Muscle layer of duodenum (tissue), 2 donors: ENCODE measurements around the gene DEFB108B.
"Not testable (repeated sequence)": the region's sequence is repeated elsewhere in the genome, so short reads cannot be mapped to it uniquely, and the experiment has no call there.

Source experiments
- H3K27ac ChIP-seq: one replicate; pipeline ENCODE4 v1.7.0; 2013; ENCODE audit warnings: mild to moderate bottlenecking, low read length
- H3K27me3 ChIP-seq: one replicate; pipeline ENCODE4 v1.7.0; 2013; ENCODE audit warnings: low read depth, mild to moderate bottlenecking, control low read depth, low read length
- H3K36me3 ChIP-seq, 2 donors: one replicate each; pipeline ENCODE4 v1.7.0; 2013; ENCODE audit warnings: low read length in 2 of 2, control low read depth in 1 of 2, mild to moderate bottlenecking in 1 of 2; ENCODE audit not compliant: insufficient read depth in 2 of 2, control insufficient read depth in 1 of 2
- H3K4me1 ChIP-seq, 2 donors: one replicate each; pipeline ENCODE4 v1.7.0; 2013; ENCODE audit warnings: low read length in 2 of 2, mild to moderate bottlenecking in 2 of 2, control low read depth in 1 of 2, moderate library complexity in 1 of 2; ENCODE audit not compliant: insufficient read depth in 2 of 2, control insufficient read depth in 1 of 2
- H3K4me3 ChIP-seq, 2 donors: one replicate each; pipeline ENCODE4 v1.7.0; 2013; ENCODE audit warnings: low read length in 2 of 2, low read depth in 1 of 2, mild to moderate bottlenecking in 1 of 2
- H3K9me3 ChIP-seq, 2 donors: one replicate each; pipeline ENCODE4 v1.7.0; 2013; ENCODE audit warnings: low read length in 2 of 2, control low read depth in 1 of 2, mild to moderate bottlenecking in 1 of 2; ENCODE audit not compliant: control insufficient read depth in 1 of 2
- donor health status: healthy.

Gene DEFB108B

GRCh38 chr11:71832811-71833210, at the start of gene DEFB108B:
Gene DEFB108B (plus strand): TSS chr11:71833200. CDS start chr11:71833200, 0 bp downstream.
- not testable (repeated sequence) for H3K9me3 ChIP-seq, H3K27ac ChIP-seq, H3K4me3 ChIP-seq, H3K27me3 ChIP-seq, H3K4me1 ChIP-seq, H3K36me3 ChIP-seq

GRCh38 chr11:71786114-71786847, 46.7 kb upstream of the DEFB108B start:
- not testable (repeated sequence) for H3K27me3 ChIP-seq, H3K9me3 ChIP-seq, H3K4me1 ChIP-seq, H3K36me3 ChIP-seq
- peak overlapping the region; percentile 39 to 65 for H3K4me3 ChIP-seq
- H3K27ac ChIP-seq, result peak overlapping the region; percentile 31

- not testable (repeated sequence) for H3K4me1 ChIP-seq, H3K27ac ChIP-seq, H3K9me3 ChIP-seq, H3K27me3 ChIP-seq, H3K36me3 ChIP-seq
- H3K4me3 ChIP-seq, result peak overlapping the region; percentile 16 to 65
Observed at GRCh38 chr11:71786848-71787097, 46.2 kb upstream of the DEFB108B start.

- Histone ChIP-seq H3K36me3 (no peaks in the 10 kb centered on the region), H3K4me3 (peak overlapping the region; percentile 16 to 65), H3K9me3 (no peaks in the 10 kb centered on the region), H3K27me3 (no peaks in the 10 kb centered on the region), H3K4me1 (no peaks in the 10 kb centered on the region), H3K27ac (no peak overlapping the region)
Observed at GRCh38 chr11:71787098-71787823, 45.7 kb upstream of the DEFB108B start.

GRCh38 chr11:71787824-71788454, 45.1 kb upstream of the DEFB108B start:
- H3K4me3 ChIP-seq, result peak overlapping the region; percentile 16 to 65
- not testable (repeated sequence) for H3K27ac ChIP-seq, H3K27me3 ChIP-seq, H3K36me3 ChIP-seq, H3K4me1 ChIP-seq, H3K9me3 ChIP-seq

- not testable (repeated sequence) for H3K27me3 ChIP-seq, H3K9me3 ChIP-seq, H3K4me1 ChIP-seq, H3K27ac ChIP-seq, H3K4me3 ChIP-seq, H3K36me3 ChIP-seq
Observed at GRCh38 chr11:71789444-71790196, 43.4 kb upstream of the DEFB108B start.

GRCh38 chr11:71791111-71791510, 41.9 kb upstream of the DEFB108B start:
- H3K27ac ChIP-seq, H3K36me3 ChIP-seq, H3K9me3 ChIP-seq, H3K4me3 ChIP-seq, H3K27me3 ChIP-seq, H3K4me1 ChIP-seq: not testable (repeated sequence)

GRCh38 chr11:71792621-71793235, 40.3 kb upstream of the DEFB108B start:
- not testable (repeated sequence) for H3K9me3 ChIP-seq, H3K27me3 ChIP-seq

GRCh38 chr11:71794386-71795040, 38.5 kb upstream of the DEFB108B start:
- not testable (repeated sequence) for H3K9me3 ChIP-seq, H3K4me3 ChIP-seq, H3K36me3 ChIP-seq, H3K4me1 ChIP-seq, H3K27ac ChIP-seq, H3K27me3 ChIP-seq

More at GRCh38 chr11:71792621-71793235, 40.3 kb upstream of the DEFB108B start:
- not testable (repeated sequence) for H3K4me1 ChIP-seq, H3K27ac ChIP-seq, H3K4me3 ChIP-seq, H3K36me3 ChIP-seq

GRCh38 chr11:71795236-71795635, 37.8 kb upstream of the DEFB108B start:
- H3K4me3 ChIP-seq, H3K4me1 ChIP-seq, H3K36me3 ChIP-seq, H3K27me3 ChIP-seq, H3K27ac ChIP-seq, H3K9me3 ChIP-seq: not testable (repeated sequence)

- H3K27ac ChIP-seq, H3K4me3 ChIP-seq, H3K4me1 ChIP-seq, H3K27me3 ChIP-seq, H3K9me3 ChIP-seq, H3K36me3 ChIP-seq: not testable (repeated sequence)
Observed at GRCh38 chr11:71796016-71796415, 37.0 kb upstream of the DEFB108B start.
